Vagina (tissue), 2 donors: ENCODE measurements around the gene FGFBP2.
A peak's percentile ranks its signal among the peaks of the same experiment; 100 is the strongest.

ENCODE experiments used
- CTCF ChIP-seq, 3 experiments: fragments of 450-650 bp in 2 of 3; fragments of 200-600 bp in 1 of 3; sonication (generic) in 1 of 3; IDR thresholded peaks; one replicate each; pipeline ENCODE4 v1.5.1; 2017 to 2019; ENCODE audit warnings: antibody characterized with exemption in 3 of 3, mild to moderate bottlenecking in 2 of 3, moderate library complexity in 2 of 3
- POLR2A ChIP-seq, 2 donors: fragments of 450-650 bp; IDR thresholded peaks; one replicate each; pipeline ENCODE4 v1.6.1; 2017; ENCODE audit warnings: antibody characterized with exemption in 2 of 2, mild to moderate bottlenecking in 2 of 2, moderate library complexity in 2 of 2
- POLR2AphosphoS5 ChIP-seq, 2 donors: sonication (generic); formaldehyde crosslinking; IDR thresholded peaks; one replicate each; pipeline ENCODE4 v1.9.0; 2017; ENCODE audit warnings: antibody characterized with exemption in 2 of 2, mild to moderate bottlenecking in 2 of 2, low read depth in 1 of 2; ENCODE audit not compliant: insufficient read depth in 1 of 2

GRCh38 chr4:16001484-16001858, 38.5 kb upstream of the FGFBP2 start:
- peak; percentile 12 to 86 (median 70) for TF ChIP-seq CTCF (IDR thresholded peaks at IDR 0.05)
- no peak for TF ChIP-seq POLR2A (IDR thresholded peaks at IDR 0.05)
- TF ChIP-seq POLR2AphosphoS5 (IDR thresholded peaks at IDR 0.05; ENCODE audit: insufficient read depth in 1 of 2, low read depth in 1 of 2), result no peak
